ENCODE data around the gene SH3D21.

DNA sequence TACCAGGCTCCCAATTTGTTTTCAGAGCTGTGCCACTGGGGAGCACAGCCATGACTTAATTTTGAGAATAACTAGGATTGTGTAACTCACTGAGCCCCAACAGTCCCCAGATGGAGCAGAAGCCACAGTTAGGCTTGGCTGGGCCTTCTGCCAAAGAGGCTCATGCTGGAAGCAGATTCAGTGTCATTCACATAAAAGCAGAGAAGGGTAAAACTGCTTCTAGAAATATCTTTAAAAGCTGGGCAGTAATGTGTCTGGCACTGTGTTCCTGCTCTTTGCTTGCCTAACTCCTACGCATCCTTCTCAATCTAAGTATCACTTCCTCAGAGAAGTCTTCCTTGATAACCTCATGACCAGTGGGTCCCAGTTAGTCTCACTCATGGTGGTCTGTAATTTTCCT, 59.2 kb downstream of the SH3D21 start:
- TF ChIP-seq, protein P1, sequence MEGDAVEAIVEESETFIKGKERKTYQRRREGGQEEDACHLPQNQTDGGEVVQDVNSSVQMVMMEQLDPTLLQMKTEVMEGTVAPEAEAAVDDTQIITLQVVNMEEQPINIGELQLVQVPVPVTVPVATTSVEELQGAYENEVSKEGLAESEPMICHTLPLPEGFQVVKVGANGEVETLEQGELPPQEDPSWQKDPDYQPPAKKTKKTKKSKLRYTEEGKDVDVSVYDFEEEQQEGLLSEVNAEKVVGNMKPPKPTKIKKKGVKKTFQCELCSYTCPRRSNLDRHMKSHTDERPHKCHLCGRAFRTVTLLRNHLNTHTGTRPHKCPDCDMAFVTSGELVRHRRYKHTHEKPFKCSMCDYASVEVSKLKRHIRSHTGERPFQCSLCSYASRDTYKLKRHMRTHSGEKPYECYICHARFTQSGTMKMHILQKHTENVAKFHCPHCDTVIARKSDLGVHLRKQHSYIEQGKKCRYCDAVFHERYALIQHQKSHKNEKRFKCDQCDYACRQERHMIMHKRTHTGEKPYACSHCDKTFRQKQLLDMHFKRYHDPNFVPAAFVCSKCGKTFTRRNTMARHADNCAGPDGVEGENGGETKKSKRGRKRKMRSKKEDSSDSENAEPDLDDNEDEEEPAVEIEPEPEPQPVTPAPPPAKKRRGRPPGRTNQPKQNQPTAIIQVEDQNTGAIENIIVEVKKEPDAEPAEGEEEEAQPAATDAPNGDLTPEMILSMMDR (IDR thresholded peaks at IDR 0.05; ENCODE audit: borderline replicate concordance, extremely low read depth, low read length, poor library complexity, severe bottlenecking): no peak
- TF ChIP-seq EZH2 (IDR thresholded peaks at IDR 0.05; ENCODE audit: borderline replicate concordance, low read depth, low read length, severe bottlenecking): no peak
